ENCODE measurements around the gene DNAH1.
A peak's percentile ranks its signal among the peaks of the same experiment; 100 is the strongest.

DNAH1 gene

GRCh38 chr3:52291508-52292181 lies 24.5 kb upstream of the DNAH1 start:
- H4K20me1 ChIP-seq (ENCODE audit: low read depth, low read length), result no peaks in the 10 kb centered on the region
- H3K4me3 ChIP-seq (ENCODE audit: insufficient read depth, low read length, poor library complexity, severe bottlenecking), result no peak overlapping the region
- no peaks in the 10 kb centered on the region for H3K9me3 ChIP-seq (ENCODE audit: insufficient read depth, low read length)
- H3K9me2 ChIP-seq (replicated peaks; ENCODE audit: insufficient read depth, low read length), result no peaks in the 10 kb centered on the region
- no peak overlapping the region for H3K27ac ChIP-seq (ENCODE audit: low read depth, low read length)
- TF ChIP-seq EZH2phosphoT487 (conservative IDR thresholded peaks at IDR 0.05; ENCODE audit: low read length), result no peak
- peak; percentile 44 for TF ChIP-seq CTCF (IDR thresholded peaks at IDR 0.05; ENCODE audit: insufficient read depth, low read length, poor library complexity, severe bottlenecking)
- no peak overlapping the region for H2AFZ ChIP-seq (ENCODE audit: low read depth, low read length, severe bottlenecking)
- H3K36me3 ChIP-seq (ENCODE audit: low read length), result no peaks in the 10 kb centered on the region
- H3F3A ChIP-seq (ENCODE audit: insufficient read depth), result 0 out of 2 replicates have a peak, but pooled peaks cover 3% of the 10 kb centered on the region
- H3K79me2 ChIP-seq (ENCODE audit: insufficient read depth, low read length), result peaks cover 4% of the 10 kb centered on the region; the same call in 1 of the 2 replicates
- H3K4me2 ChIP-seq (ENCODE audit: low read depth, low read length, poor library complexity, severe bottlenecking), result no peak overlapping the region
- no peaks in the 10 kb centered on the region for H3K27me3 ChIP-seq (ENCODE audit: low read length)
- no peak overlapping the region for H3K9ac ChIP-seq (ENCODE audit: low read length)

GRCh38 chr3:52292247-52293065 lies 23.7 kb upstream of the DNAH1 start:
- Histone ChIP-seq H3F3A (ENCODE audit: insufficient read depth) (no peaks in the 10 kb centered on the region), H3K79me2 (ENCODE audit: insufficient read depth, low read length) (no peaks in the 10 kb centered on the region), H4K20me1 (ENCODE audit: low read depth, low read length) (no peaks in the 10 kb centered on the region), H3K4me2 (ENCODE audit: low read depth, low read length, poor library complexity, severe bottlenecking) (no peak overlapping the region), H3K9me2 (replicated peaks; ENCODE audit: insufficient read depth, low read length) (no peaks in the 10 kb centered on the region), H3K9ac (ENCODE audit: low read length) (no peak overlapping the region), H3K27ac (ENCODE audit: low read depth, low read length) (no peak overlapping the region), H3K9me3 (ENCODE audit: insufficient read depth, low read length) (no peaks in the 10 kb centered on the region), H2AFZ (ENCODE audit: low read depth, low read length, severe bottlenecking) (no peak overlapping the region), H3K36me3 (ENCODE audit: low read length) (no peaks in the 10 kb centered on the region), H3K27me3 (ENCODE audit: low read length) (no peaks in the 10 kb centered on the region), H3K4me3 (ENCODE audit: insufficient read depth, low read length, poor library complexity, severe bottlenecking) (no peak overlapping the region)
- no peak for TF ChIP-seq CTCF (IDR thresholded peaks at IDR 0.05; ENCODE audit: insufficient read depth, low read length, poor library complexity, severe bottlenecking)
- no peak for TF ChIP-seq EZH2phosphoT487 (conservative IDR thresholded peaks at IDR 0.05; ENCODE audit: low read length)

- Histone ChIP-seq H3K27ac (ENCODE audit: low read depth, low read length) (no peak overlapping the region), H4K20me1 (ENCODE audit: low read depth, low read length) (no peaks in the 10 kb centered on the region), H3K9me3 (ENCODE audit: insufficient read depth, low read length) (no peaks in the 10 kb centered on the region), H3K9me2 (replicated peaks; ENCODE audit: insufficient read depth, low read length) (no peaks in the 10 kb centered on the region), H3K36me3 (ENCODE audit: low read length) (no peaks in the 10 kb centered on the region), H3F3A (ENCODE audit: insufficient read depth) (no peaks in the 10 kb centered on the region), H2AFZ (ENCODE audit: low read depth, low read length, severe bottlenecking) (no peak overlapping the region), H3K4me3 (ENCODE audit: insufficient read depth, low read length, poor library complexity, severe bottlenecking) (no peak overlapping the region), H3K27me3 (ENCODE audit: low read length) (no peaks in the 10 kb centered on the region), H3K79me2 (ENCODE audit: insufficient read depth, low read length) (no peaks in the 10 kb centered on the region), H3K9ac (ENCODE audit: low read length) (no peak overlapping the region), H3K4me2 (ENCODE audit: low read depth, low read length, poor library complexity, severe bottlenecking) (no peak overlapping the region)
- TF ChIP-seq EZH2phosphoT487 (conservative IDR thresholded peaks at IDR 0.05; ENCODE audit: low read length) (no peak), CTCF (IDR thresholded peaks at IDR 0.05; ENCODE audit: insufficient read depth, low read length, poor library complexity, severe bottlenecking) (no peak)
These were observed 22.4 kb upstream of the DNAH1 start for GRCh38 chr3:52293491-52294319.

Measured in SU-DHL-6 (cell line).